ENCODE data around the gene CFAP299. TPM values are rescaled to one million over a fixed set of nuclear protein-coding genes. Genes with fewer than 3 reads are reported as not detected.
"Not testable (repeated sequence)": the region's sequence is repeated elsewhere in the genome, so short reads cannot be mapped to it uniquely, and the experiment has no call there.

CFAP299 gene
- total and polyA plus RNA-seq, 9 of the 15 experiments (the other 6 are each of a cell fraction or from before 2014, with no cell fraction given) = 0.09 to 3.0 (median 0.76) TPM

GRCh38 chr4:80740375-80740774, 404.8 kb downstream of the CFAP299 start:
- no peak overlapping the region for H3K9ac ChIP-seq (ENCODE audit: insufficient read depth in 1 of 2, low read depth in 2 of 2, low read length in 2 of 2)
- no peaks in the 10 kb centered on the region for H3K9me3 ChIP-seq (replicated peaks; ENCODE audit: control insufficient read depth, insufficient read depth, low read depth, low read length)
- no peak overlapping the region for H3K4me3 ChIP-seq
- CTCF ChIA-PET (ENCODE audit: low intra/inter-chr PET ratio) = no interaction called here
- DNase-seq (ENCODE audit: extremely low read depth in 1 of 4, low spot score in 3 of 4) = no peak
- in situ Hi-C loops (cut with MboI) = no loop called here
- no peaks in the 10 kb centered on the region for H3K4me1 ChIP-seq (replicated peaks in 1 of 2; ENCODE audit: control insufficient read depth in 2 of 2, insufficient read depth in 2 of 2, low read length in 2 of 2)
- H3K79me2 ChIP-seq (ENCODE audit: control insufficient read depth, insufficient read depth, low read length) = no peaks in the 10 kb centered on the region
- H3K27me3 ChIP-seq (ENCODE audit: control insufficient read depth in 2 of 2, insufficient read depth in 2 of 2, low read length in 2 of 2) = no peaks in the 10 kb centered on the region
- POLR2A ChIA-PET = no interaction called here
- no peaks in the 10 kb centered on the region for H3K36me3 ChIP-seq (ENCODE audit: control insufficient read depth, insufficient read depth, low read length)
- ATAC-seq = no peak
- no peak overlapping the region for H3K4me2 ChIP-seq (ENCODE audit: insufficient read depth, low read length)
- no TSS peak for BruUV-seq (replicated peaks)
- TF ChIP-seq EP300 (IDR thresholded peaks at IDR 0.05; ENCODE audit: low read length) = no peak
- no peak for TF ChIP-seq JUN (IDR thresholded peaks at IDR 0.05; ENCODE audit: borderline replicate concordance, low read depth, low read length)
- TF ChIP-seq JUN (CRISPR knock-in tag; IDR thresholded peaks at IDR 0.05; ENCODE audit: borderline replicate concordance) = no peak
- TF ChIP-seq FUS (optimal IDR thresholded peaks at IDR 0.05; ENCODE audit: low read depth, low read length) = no peak
- H2AFZ ChIP-seq (ENCODE audit: low read depth, low read length) = no peak overlapping the region
- H4K20me1 ChIP-seq (replicated peaks; ENCODE audit: control insufficient read depth, insufficient read depth, low read length) = no peaks in the 10 kb centered on the region
- no peak overlapping the region for H3K27ac ChIP-seq (ENCODE audit: extremely low read depth, low read depth, low read length)
- H3K9me1 ChIP-seq (ENCODE audit: control insufficient read depth, insufficient read depth, low read length) = no peaks in the 10 kb centered on the region
- FAIRE-seq = no peak
- intact Hi-C loops (cut with micrococcal nuclease) = no loop called here
- 0% methylated on average over 2 of the region's 2 CpGs for WGBS (ENCODE audit: insufficient coverage, low coverage, missing lambda C conversion rate)

DNA sequence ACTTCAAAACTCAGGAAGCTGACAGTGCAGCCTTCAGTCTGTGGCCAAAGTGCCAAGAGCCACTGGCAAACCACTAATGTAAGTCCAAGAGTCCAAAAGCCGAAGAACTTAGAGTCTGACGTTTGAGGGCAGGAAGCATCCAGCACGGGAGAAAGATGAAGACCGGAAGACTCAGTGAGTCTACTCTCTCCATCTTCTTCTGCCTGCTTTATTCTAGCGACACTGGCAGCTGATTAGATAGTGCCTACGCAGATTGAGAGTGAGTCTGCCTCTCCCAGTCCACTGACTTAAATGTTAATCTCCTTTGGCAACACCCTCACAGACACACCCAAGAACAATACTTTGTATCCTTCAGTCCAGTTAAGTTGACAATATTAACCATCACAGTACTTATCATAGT, 414.0 kb downstream of the CFAP299 start:
- in situ Hi-C loops (cut with MboI); H3K9me1 ChIP-seq (ENCODE audit: control insufficient read depth, insufficient read depth, low read length); POLR2A ChIA-PET; DNase-seq (ENCODE audit: extremely low read depth in 1 of 4, low spot score in 3 of 4); intact Hi-C loops (cut with micrococcal nuclease); H2AFZ ChIP-seq (ENCODE audit: low read depth, low read length); H3K27ac ChIP-seq (ENCODE audit: extremely low read depth, low read depth, low read length); CTCF ChIA-PET (ENCODE audit: low intra/inter-chr PET ratio); H3K79me2 ChIP-seq (ENCODE audit: control insufficient read depth, insufficient read depth, low read length); ATAC-seq; H3K9ac ChIP-seq (ENCODE audit: insufficient read depth in 1 of 2, low read depth in 2 of 2, low read length in 2 of 2); H3K4me3 ChIP-seq; FAIRE-seq; BruUV-seq (replicated peaks); H3K27me3 ChIP-seq (ENCODE audit: control insufficient read depth in 2 of 2, insufficient read depth in 2 of 2, low read length in 2 of 2); H3K4me1 ChIP-seq (replicated peaks in 1 of 2; ENCODE audit: control insufficient read depth in 2 of 2, insufficient read depth in 2 of 2, low read length in 2 of 2); H3K36me3 ChIP-seq (ENCODE audit: control insufficient read depth, insufficient read depth, low read length); H4K20me1 ChIP-seq (replicated peaks; ENCODE audit: control insufficient read depth, insufficient read depth, low read length); H3K9me3 ChIP-seq (replicated peaks; ENCODE audit: control insufficient read depth, insufficient read depth, low read depth, low read length); H3K4me2 ChIP-seq (ENCODE audit: insufficient read depth, low read length): not testable (repeated sequence)
- 2% methylated on average over 6 of the region's 6 CpGs for WGBS (ENCODE audit: insufficient coverage, low coverage, missing lambda C conversion rate)

Data from K562 (cell line).